Adipocyte (in vitro differentiated cells): ENCODE measurements around the gene NPAS2.

Experiments
- DNase-seq: peaks from one replicate; pipeline ENCODE4 v3.0.0-alpha.2; 2015; ENCODE audit warnings: low read depth
- H3K27me3 ChIP-seq: replicated peaks from 2 replicates; pipeline ENCODE4 v1.7.0; 2013; ENCODE audit warnings: mild to moderate bottlenecking, low read length, moderate library complexity; ENCODE audit not compliant: control insufficient read depth, insufficient read depth
- H3K36me3 ChIP-seq: 2 replicates; pipeline ENCODE4 v1.7.0; 2013; ENCODE audit warnings: low read length, mild to moderate bottlenecking, moderate library complexity; ENCODE audit not compliant: control insufficient read depth, insufficient read depth, severe bottlenecking
- H3K4me1 ChIP-seq: 2 replicates; pipeline ENCODE4 v1.7.0; 2013; ENCODE audit warnings: mild to moderate bottlenecking, low read length, moderate library complexity; ENCODE audit not compliant: control insufficient read depth, insufficient read depth
- H3K4me3 ChIP-seq: 2 replicates; pipeline ENCODE4 v1.7.0; 2013; ENCODE audit warnings: mild to moderate bottlenecking, low read length, moderate library complexity
- H3K9ac ChIP-seq: 2 replicates; pipeline ENCODE4 v1.7.0; 2013; ENCODE audit warnings: mild to moderate bottlenecking, low read length, moderate library complexity
- H3K9me3 ChIP-seq: 2 replicates; pipeline ENCODE4 v1.7.0; 2013; ENCODE audit warnings: mild to moderate bottlenecking, low read length, moderate library complexity; ENCODE audit not compliant: control insufficient read depth

The NPAS2 gene

DNA sequence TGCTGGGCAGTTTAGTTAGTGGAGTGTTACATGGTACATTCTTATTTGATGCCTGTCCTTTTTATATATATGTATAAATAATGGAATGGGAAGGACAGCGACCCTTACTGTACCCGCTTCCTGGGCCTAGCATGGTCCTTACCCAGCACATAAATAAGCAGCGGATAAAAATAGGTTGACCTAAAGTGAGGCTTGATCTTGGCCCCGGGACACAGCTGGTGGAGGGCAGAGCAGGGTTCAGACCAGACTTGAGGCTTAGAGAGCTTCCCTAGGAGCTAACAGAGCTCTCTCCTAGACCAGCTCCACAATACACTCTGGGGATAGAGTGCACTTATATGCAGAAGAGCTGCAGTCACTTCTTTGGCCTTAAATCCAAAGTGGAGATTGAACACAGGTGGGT, 135.3 kb downstream of the NPAS2 start:
- Histone ChIP-seq H3K9me3 (no peaks in the 10 kb centered on the region), H3K4me1 (peaks cover 30% of the 10 kb centered on the region), H3K36me3 (peaks cover 7% of the 10 kb centered on the region), H3K4me3 (no peak overlapping the region), H3K9ac (no peak overlapping the region), H3K27me3 (no peaks in the 10 kb centered on the region)
- no peak for DNase-seq

GRCh38 chr2:100956081-100956480, 136.1 kb downstream of the NPAS2 start:
- H3K9ac ChIP-seq, result no peak overlapping the region
- no peaks in the 10 kb centered on the region for H3K27me3 ChIP-seq
- H3K9me3 ChIP-seq, result no peaks in the 10 kb centered on the region
- H3K36me3 ChIP-seq, result peaks cover 3% of the 10 kb centered on the region
- H3K4me3 ChIP-seq, result no peak overlapping the region
- no peak for DNase-seq
- peaks cover 31% of the 10 kb centered on the region for H3K4me1 ChIP-seq

DNA sequence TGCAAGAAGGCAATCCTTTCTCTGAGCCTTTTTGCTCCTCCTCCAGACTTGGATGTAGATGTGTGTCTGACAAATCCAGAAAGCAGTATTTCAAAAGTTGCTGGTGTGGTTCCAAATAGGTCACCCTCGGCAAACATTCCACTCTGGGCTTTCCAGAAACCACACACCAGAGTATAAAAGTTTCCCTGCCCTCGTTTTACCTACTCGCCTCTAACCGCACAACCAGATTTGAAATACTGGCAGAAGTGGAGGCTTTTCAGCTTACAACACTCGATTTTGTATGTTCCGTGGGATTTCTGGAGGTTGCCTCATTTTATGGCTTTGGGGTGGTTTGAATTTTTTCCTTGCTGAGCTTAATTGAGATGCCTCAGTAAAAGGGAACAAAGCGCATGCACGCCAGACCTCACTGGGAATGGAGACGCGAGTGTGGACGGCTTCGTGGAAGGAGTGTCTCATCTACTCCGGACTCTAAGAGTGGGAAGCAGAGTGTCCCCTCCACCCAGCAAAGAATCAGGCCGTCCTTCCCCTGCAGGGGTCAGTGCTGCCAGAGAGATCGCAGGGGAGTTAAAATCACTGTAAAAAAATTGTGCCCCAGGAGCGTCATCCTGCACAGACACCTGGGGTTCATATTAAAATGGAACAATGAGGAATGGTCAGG, 138.2 kb downstream of the NPAS2 start:
- Histone ChIP-seq H3K9ac (peak overlapping the region; percentile 72), H3K4me3 (peak overlapping the region; percentile 66), H3K36me3 (no peaks in the 10 kb centered on the region), H3K4me1 (peaks cover 41% of the 10 kb centered on the region), H3K9me3 (no peaks in the 10 kb centered on the region), H3K27me3 (no peaks in the 10 kb centered on the region)
- peak; percentile 95 for DNase-seq

- Histone ChIP-seq H3K9me3 (no peaks in the 10 kb centered on the region), H3K4me3 (no peak overlapping the region), H3K9ac (no peak overlapping the region), H3K36me3 (no peaks in the 10 kb centered on the region), H3K27me3 (no peaks in the 10 kb centered on the region), H3K4me1 (peaks cover 43% of the 10 kb centered on the region)
- no peak for DNase-seq
Observed at GRCh38 chr2:100959225-100959880, 139.4 kb downstream of the NPAS2 start.

DNA sequence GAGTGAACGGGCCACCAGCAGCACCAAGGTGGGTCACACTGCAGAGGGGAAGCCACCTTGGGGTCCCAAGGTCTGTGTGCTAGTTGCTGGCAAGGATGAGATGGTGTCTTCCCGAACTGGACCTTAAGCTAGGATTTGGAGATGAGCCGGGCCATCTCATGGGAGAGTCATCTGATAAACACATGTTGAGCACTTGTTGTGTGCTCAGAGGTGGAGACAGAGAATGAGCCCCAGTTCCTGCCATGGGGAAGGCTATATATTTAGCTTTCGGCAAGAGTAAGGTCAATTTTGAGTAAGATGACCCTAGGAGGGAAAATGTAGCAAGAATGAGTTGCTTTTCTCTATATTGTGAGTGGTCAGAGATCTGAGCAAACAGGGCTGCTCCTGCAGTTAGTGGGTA, 140.7 kb downstream of the NPAS2 start:
- Histone ChIP-seq H3K4me3 (no peak overlapping the region), H3K9ac (no peak overlapping the region), H3K9me3 (no peaks in the 10 kb centered on the region), H3K4me1 (peaks cover 54% of the 10 kb centered on the region), H3K27me3 (no peaks in the 10 kb centered on the region), H3K36me3 (no peaks in the 10 kb centered on the region)
- no peak for DNase-seq

- no peaks in the 10 kb centered on the region for H3K36me3 ChIP-seq
- H3K4me1 ChIP-seq, result peaks cover 46% of the 10 kb centered on the region
- H3K9me3 ChIP-seq, result no peaks in the 10 kb centered on the region
- no peak overlapping the region for H3K9ac ChIP-seq
- no peak overlapping the region for H3K4me3 ChIP-seq
- H3K27me3 ChIP-seq, result no peaks in the 10 kb centered on the region
- no peak for DNase-seq
Observed at GRCh38 chr2:100962366-100963025, 142.6 kb downstream of the NPAS2 start.

DNA sequence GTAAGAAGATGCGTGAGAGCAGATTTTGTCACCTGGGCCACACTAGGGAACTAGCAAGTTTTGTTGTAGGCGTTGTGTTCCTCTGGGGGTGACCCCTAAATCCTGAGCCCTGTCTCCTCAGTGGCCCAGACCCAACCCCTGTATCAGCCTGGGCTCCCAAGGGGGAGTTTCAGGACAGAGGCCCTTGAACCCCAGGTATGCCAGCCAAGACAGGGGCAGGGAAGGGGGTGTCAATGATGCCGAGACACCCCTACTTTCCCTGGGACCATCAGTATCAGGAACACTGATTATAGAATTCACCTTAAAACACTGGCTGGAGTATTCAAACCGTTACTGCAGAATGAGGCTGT, 143.1 kb downstream of the NPAS2 start:
- DNase-seq, result no peak
- Histone ChIP-seq H3K4me1 (peaks cover 42% of the 10 kb centered on the region), H3K4me3 (no peak overlapping the region), H3K27me3 (no peaks in the 10 kb centered on the region), H3K9ac (no peak overlapping the region), H3K9me3 (no peaks in the 10 kb centered on the region), H3K36me3 (no peaks in the 10 kb centered on the region)

GRCh38 chr2:100964222-100964621, 144.3 kb downstream of the NPAS2 start:
- DNase-seq, result no peak
- Histone ChIP-seq H3K4me3 (no peak overlapping the region), H3K27me3 (no peaks in the 10 kb centered on the region), H3K9ac (no peak overlapping the region), H3K36me3 (peaks cover 11% of the 10 kb centered on the region), H3K4me1 (peaks cover 32% of the 10 kb centered on the region), H3K9me3 (no peaks in the 10 kb centered on the region)

- Histone ChIP-seq H3K4me3 (no peak overlapping the region), H3K27me3 (no peaks in the 10 kb centered on the region), H3K9ac (no peak overlapping the region), H3K4me1 (peaks cover 27% of the 10 kb centered on the region), H3K9me3 (no peaks in the 10 kb centered on the region), H3K36me3 (peaks cover 16% of the 10 kb centered on the region)
- DNase-seq, result no peak
Observed at GRCh38 chr2:100964681-100965169, 144.8 kb downstream of the NPAS2 start.

DNA sequence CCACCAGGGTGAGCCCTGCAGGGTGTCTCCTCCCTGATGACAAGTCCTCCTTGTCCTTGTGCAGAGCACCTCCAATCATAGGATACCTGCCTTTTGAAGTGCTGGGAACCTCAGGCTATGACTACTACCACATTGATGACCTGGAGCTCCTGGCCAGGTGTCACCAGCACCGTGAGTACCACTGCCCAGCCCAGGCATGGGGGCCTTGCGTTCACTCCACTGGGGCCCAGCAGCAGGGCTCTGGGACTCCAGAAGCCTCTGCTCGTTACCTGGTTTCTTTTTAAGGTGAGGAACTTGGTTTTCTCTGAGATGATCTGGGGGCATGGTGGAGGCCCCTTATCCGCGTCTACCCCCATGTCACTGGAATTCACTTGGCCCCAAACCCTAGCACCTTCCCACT, 145.7 kb downstream of the NPAS2 start:
- Histone ChIP-seq H3K4me1 (peaks cover 24% of the 10 kb centered on the region), H3K9ac (no peak overlapping the region), H3K27me3 (no peaks in the 10 kb centered on the region), H3K4me3 (no peak overlapping the region), H3K36me3 (peaks cover 24% of the 10 kb centered on the region), H3K9me3 (no peaks in the 10 kb centered on the region)
- DNase-seq, result no peak

GRCh38 chr2:100967716-100968115, 147.8 kb downstream of the NPAS2 start:
- Histone ChIP-seq H3K4me3 (no peak overlapping the region), H3K9ac (no peak overlapping the region), H3K4me1 (peaks cover 13% of the 10 kb centered on the region)

More at GRCh38 chr2:100967716-100968115, 147.8 kb downstream of the NPAS2 start:
- H3K27me3 ChIP-seq, result no peaks in the 10 kb centered on the region
- no peaks in the 10 kb centered on the region for H3K9me3 ChIP-seq
- DNase-seq, result no peak
- peaks cover 45% of the 10 kb centered on the region for H3K36me3 ChIP-seq
